Erythroblast (primary cell): ENCODE measurements around the gene CTAGE8.
"Not testable (repeated sequence)": the region's sequence is repeated elsewhere in the genome, so short reads cannot be mapped to it uniquely, and the experiment has no call there.

Experiments
- GATA1 ChIP-seq: IDR thresholded peaks from 2 replicates; pipeline ENCODE4 v1.6.1; 2011; ENCODE audit warnings: low read depth, mild to moderate bottlenecking, control low read depth, low read length, moderate library complexity
- POLR2A ChIP-seq: IDR thresholded peaks from 2 replicates; pipeline ENCODE4 v1.6.1; 2011; ENCODE audit warnings: mild to moderate bottlenecking, low read length

DNA sequence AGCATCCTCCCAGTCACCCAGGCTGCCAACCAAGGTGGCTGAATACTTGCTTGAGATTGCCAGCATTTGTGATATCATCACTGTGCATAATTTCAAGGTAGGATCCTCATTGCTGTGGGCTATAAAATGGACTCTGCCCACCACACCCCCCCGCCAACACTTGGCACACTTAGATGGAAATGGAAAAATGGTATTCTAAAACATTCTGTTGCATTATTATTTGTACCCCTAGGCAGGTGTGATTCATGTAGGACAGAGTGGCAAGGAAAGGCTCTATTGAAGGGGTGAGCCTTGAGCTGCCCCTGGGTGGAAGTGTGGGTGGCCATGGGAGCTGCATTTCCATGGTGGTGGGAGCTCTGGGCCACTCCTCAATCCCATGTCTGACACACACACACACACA is 50.5 kb downstream of the CTAGE8 start:
- not testable (repeated sequence) for TF ChIP-seq POLR2A, GATA1
